ENCODE data around the gene STKLD1.

The STKLD1 gene

DNA sequence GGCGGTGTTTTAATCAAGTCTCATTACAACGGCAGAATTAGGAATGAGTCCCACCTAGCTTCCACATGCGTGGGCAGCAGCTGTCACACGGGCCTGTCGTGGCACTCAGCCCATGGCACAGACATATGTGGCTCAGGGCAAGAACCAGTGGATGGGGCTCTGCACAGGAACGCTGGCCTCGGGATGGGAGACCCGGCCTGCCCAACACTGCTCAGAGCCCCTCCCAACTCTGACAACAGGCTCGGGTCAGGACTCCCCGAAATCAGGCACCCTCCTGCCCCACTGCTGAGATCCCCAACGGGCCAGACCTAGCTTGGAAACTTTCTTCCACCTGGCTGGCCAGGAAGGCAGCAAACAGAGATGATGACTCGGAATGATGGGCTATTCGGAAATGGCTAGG, 35.2 kb upstream of the STKLD1 start:
- Histone ChIP-seq H3K9me3 (ENCODE audit: control insufficient read depth, insufficient read depth, low read length) (no peaks in the 10 kb centered on the region), H4K20me1 (ENCODE audit: control insufficient read depth, insufficient read depth, low read depth, low read length) (no peaks in the 10 kb centered on the region), H3K27ac (ENCODE audit: low read depth, low read length) (no peak overlapping the region), H3K4me3 (ENCODE audit: low read length) (peak overlapping the region; percentile 37; the same call in 1 of the 2 replicates), H3K27me3 (ENCODE audit: control insufficient read depth, low read length) (no peaks in the 10 kb centered on the region), H3K4me1 (ENCODE audit: control insufficient read depth, low read length) (peaks cover 41% of the 10 kb centered on the region), H3K36me3 (ENCODE audit: control insufficient read depth, low read length) (peaks cover 74% of the 10 kb centered on the region), H3F3A (ENCODE audit: control insufficient read depth, insufficient read depth) (peaks cover 16% of the 10 kb centered on the region), H3K79me2 (ENCODE audit: control insufficient read depth, low read length) (peaks cover 13% of the 10 kb centered on the region), H3K4me2 (ENCODE audit: low read length) (peak overlapping the region; percentile 58), H3K9me2 (replicated peaks; ENCODE audit: control insufficient read depth, low read length) (no peaks in the 10 kb centered on the region)
- TF ChIP-seq EZH2phosphoT487 (IDR thresholded peaks at IDR 0.05; ENCODE audit: borderline replicate concordance, low read length), result no peak
- TF ChIP-seq, protein P1, sequence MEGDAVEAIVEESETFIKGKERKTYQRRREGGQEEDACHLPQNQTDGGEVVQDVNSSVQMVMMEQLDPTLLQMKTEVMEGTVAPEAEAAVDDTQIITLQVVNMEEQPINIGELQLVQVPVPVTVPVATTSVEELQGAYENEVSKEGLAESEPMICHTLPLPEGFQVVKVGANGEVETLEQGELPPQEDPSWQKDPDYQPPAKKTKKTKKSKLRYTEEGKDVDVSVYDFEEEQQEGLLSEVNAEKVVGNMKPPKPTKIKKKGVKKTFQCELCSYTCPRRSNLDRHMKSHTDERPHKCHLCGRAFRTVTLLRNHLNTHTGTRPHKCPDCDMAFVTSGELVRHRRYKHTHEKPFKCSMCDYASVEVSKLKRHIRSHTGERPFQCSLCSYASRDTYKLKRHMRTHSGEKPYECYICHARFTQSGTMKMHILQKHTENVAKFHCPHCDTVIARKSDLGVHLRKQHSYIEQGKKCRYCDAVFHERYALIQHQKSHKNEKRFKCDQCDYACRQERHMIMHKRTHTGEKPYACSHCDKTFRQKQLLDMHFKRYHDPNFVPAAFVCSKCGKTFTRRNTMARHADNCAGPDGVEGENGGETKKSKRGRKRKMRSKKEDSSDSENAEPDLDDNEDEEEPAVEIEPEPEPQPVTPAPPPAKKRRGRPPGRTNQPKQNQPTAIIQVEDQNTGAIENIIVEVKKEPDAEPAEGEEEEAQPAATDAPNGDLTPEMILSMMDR (IDR thresholded peaks at IDR 0.05; ENCODE audit: low read depth, low read length, poor library complexity, severe bottlenecking), result no peak

DNA sequence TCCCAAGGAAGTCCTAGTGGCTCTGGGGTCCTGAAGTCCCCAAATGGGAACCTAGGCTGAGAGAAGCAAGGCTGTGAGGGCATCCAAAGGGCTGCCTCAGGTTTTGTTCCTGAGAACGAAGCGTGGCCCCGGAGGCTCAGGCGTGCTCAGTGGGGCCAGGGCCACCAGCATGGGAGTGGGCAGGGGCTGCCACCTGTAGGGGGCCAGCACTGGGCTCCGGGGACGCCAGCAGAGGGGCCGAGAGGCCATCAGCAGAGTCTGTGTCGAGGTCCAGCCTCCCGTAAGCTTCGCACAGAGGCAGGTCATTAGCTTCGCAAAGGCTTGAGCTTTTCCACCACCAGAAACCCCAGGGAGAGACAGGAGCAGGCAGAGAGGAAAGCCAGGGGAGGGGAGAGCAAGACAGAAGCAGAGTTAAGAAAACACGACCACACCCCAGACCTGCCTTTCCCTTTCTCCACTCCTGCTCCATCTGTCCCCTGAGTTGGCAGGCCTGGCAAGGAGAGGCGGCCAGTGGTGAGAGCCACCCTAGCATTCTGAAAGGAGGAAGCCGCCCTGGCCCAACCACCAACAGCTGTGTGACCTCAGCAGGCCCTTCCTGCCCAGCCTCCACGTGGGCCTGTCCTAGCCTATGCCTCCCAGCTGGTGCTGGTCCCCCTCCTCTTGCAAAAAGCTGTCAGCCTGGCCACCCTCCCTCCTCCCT, 34.6 kb upstream of the STKLD1 start:
- TF ChIP-seq, protein P1 (IDR thresholded peaks at IDR 0.05; ENCODE audit: low read depth, low read length, poor library complexity, severe bottlenecking), result no peak
- H3K79me2 ChIP-seq (ENCODE audit: control insufficient read depth, low read length), result peaks cover 19% of the 10 kb centered on the region
- no peak overlapping the region for H3K27ac ChIP-seq (ENCODE audit: low read depth, low read length)
- no peaks in the 10 kb centered on the region for H4K20me1 ChIP-seq (ENCODE audit: control insufficient read depth, insufficient read depth, low read depth, low read length)
- peaks cover 80% of the 10 kb centered on the region for H3K36me3 ChIP-seq (ENCODE audit: control insufficient read depth, low read length)
- H3K4me2 ChIP-seq (ENCODE audit: low read length), result 0 out of 2 replicates have a peak overlapping the region, but pooled peaks have one; percentile 58
- H3K9me3 ChIP-seq (ENCODE audit: control insufficient read depth, insufficient read depth, low read length), result no peaks in the 10 kb centered on the region
- no peaks in the 10 kb centered on the region for H3K27me3 ChIP-seq (ENCODE audit: control insufficient read depth, low read length)
- H3K4me3 ChIP-seq (ENCODE audit: low read length), result no peak overlapping the region
- peaks cover 16% of the 10 kb centered on the region for H3F3A ChIP-seq (ENCODE audit: control insufficient read depth, insufficient read depth)
- H3K4me1 ChIP-seq (ENCODE audit: control insufficient read depth, low read length), result peaks cover 42% of the 10 kb centered on the region
- no peaks in the 10 kb centered on the region for H3K9me2 ChIP-seq (replicated peaks; ENCODE audit: control insufficient read depth, low read length)

DNA sequence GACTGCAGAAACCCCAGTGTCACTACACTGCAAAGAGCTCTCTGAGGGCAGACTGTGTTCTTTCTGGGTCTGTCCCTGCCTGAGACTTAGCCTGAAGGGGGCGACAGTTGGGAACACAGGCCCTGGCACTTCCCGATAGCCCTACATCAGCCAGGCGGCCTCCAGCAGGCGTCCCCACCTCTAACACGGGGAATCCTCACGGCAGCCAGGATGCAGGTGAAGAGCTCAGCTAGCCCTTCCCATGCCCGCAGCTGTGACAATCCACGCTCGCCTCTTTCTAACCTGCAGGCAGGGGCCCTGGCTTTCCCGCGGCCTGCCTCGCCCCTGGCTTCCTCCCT, 34.1 kb upstream of the STKLD1 start:
- H3K4me2 ChIP-seq (ENCODE audit: low read length), result no peak overlapping the region
- H3K79me2 ChIP-seq (ENCODE audit: control insufficient read depth, low read length), result peaks cover 24% of the 10 kb centered on the region
- no peak overlapping the region for H3K4me3 ChIP-seq (ENCODE audit: low read length)
- peaks cover 80% of the 10 kb centered on the region for H3K36me3 ChIP-seq (ENCODE audit: control insufficient read depth, low read length)
- no peaks in the 10 kb centered on the region for H3K9me2 ChIP-seq (replicated peaks; ENCODE audit: control insufficient read depth, low read length)
- H4K20me1 ChIP-seq (ENCODE audit: control insufficient read depth, insufficient read depth, low read depth, low read length), result no peaks in the 10 kb centered on the region
- TF ChIP-seq, protein P1 (IDR thresholded peaks at IDR 0.05; ENCODE audit: low read depth, low read length, poor library complexity, severe bottlenecking), result peak; percentile 32
- no peak for TF ChIP-seq EZH2phosphoT487 (IDR thresholded peaks at IDR 0.05; ENCODE audit: borderline replicate concordance, low read length)
- H3K27me3 ChIP-seq (ENCODE audit: control insufficient read depth, low read length), result no peaks in the 10 kb centered on the region
- H3K4me1 ChIP-seq (ENCODE audit: control insufficient read depth, low read length), result peaks cover 40% of the 10 kb centered on the region
- H3K9me3 ChIP-seq (ENCODE audit: control insufficient read depth, insufficient read depth, low read length), result no peaks in the 10 kb centered on the region
- peaks cover 15% of the 10 kb centered on the region for H3F3A ChIP-seq (ENCODE audit: control insufficient read depth, insufficient read depth)
- no peak overlapping the region for H3K27ac ChIP-seq (ENCODE audit: low read depth, low read length)
